HEK293T (cell line): ENCODE measurements around the gene POLR1A.

Source experiments
- BHLHE40 ChIP-seq: fragments of 450-650 bp; IDR thresholded peaks from 2 replicates; pipeline ENCODE4 v1.6.1; 2016; ENCODE audit warnings: mild to moderate bottlenecking, moderate library complexity, borderline replicate concordance
- ELF4 ChIP-seq: fragments of 450-650 bp; IDR thresholded peaks from 2 replicates; pipeline ENCODE4 v1.6.1; 2017; ENCODE audit warnings: antibody characterized with exemption
- FOXA1 ChIP-seq: fragments of 450-650 bp; IDR thresholded peaks from 2 replicates; pipeline ENCODE4 v1.6.1; 2016; ENCODE audit warnings: mild to moderate bottlenecking
- FOXK2 ChIP-seq: fragments of 450-650 bp; IDR thresholded peaks from 2 replicates; pipeline ENCODE4 v1.6.1; 2016; ENCODE audit warnings: mild to moderate bottlenecking
- FOXM1 ChIP-seq: fragments of 450-650 bp; IDR thresholded peaks from 2 replicates; pipeline ENCODE4 v1.6.1; 2017; ENCODE audit warnings: mild to moderate bottlenecking, borderline replicate concordance
- NFRKB ChIP-seq: fragments of 450-650 bp; IDR thresholded peaks from 2 replicates; pipeline ENCODE4 v1.6.1; 2016; ENCODE audit warnings: mild to moderate bottlenecking, moderate library complexity
- SUZ12 ChIP-seq: fragments of 450-650 bp; IDR thresholded peaks from 2 replicates; pipeline ENCODE4 v1.6.1; 2016; ENCODE audit warnings: mild to moderate bottlenecking
- TARDBP ChIP-seq: fragments of 450-650 bp; IDR thresholded peaks from 2 replicates; pipeline ENCODE4 v1.6.1; 2016

DNA sequence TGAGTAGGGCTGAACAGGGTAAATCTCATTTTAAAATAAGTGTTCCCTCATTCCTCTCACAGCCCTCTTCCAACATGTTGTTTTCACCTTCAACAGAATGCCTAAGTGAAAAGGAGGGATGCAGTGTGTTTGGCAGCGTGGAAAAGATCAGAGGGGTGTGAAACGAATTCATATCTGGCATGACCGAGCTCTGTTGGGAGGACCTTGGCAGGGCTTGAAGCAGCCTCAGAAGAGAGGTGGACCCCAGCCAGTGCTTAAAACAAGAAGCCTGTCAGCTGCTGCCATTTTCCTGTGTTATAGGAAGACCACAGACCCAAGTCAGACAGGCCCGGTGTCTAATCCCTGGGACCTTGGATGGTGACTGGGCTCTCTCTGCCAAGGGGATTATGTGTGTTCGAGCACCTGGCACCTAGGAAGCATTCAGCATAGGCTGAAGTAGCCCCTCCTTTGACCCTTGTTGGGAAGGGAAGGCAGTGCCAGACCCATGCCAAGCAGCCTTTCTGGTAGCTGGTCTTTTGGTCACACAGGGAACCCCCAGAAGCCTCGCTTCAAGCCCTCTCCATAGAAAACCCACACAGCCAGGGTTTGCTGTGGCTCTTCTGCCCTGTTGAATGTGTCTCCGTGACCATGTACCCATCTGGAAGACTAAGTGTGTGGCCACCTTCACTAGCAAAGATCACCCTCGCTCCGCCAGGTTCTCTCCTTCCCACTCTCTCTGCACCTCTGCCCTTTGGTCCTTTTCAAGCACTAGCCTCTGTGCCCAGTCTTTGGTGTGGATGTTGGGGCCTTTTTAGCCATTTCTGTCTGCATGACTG is 129.4 kb downstream of the POLR1A start:
- TF ChIP-seq FOXA1 (no peak), NFRKB (no peak), FOXK2 (no peak), FOXM1 (no peak), BHLHE40 (no peak), SUZ12 (no peak), ELF4 (no peak), TARDBP (no peak)
